B cell (primary cell): ENCODE data around the gene CCL3. TPM values are rescaled to one million over a fixed set of nuclear protein-coding genes. Genes with fewer than 3 reads are reported as not detected.
A peak's percentile ranks its signal among the peaks of the same experiment; 100 is the strongest.

Source experiments
- ATAC-seq: fragments of 200-7000 bp; cut with Tn5 transposase; one replicate; pipeline ENCODE4 v1.10.0; 2021; ENCODE audit warnings: low read depth, mild to moderate bottlenecking, moderate number of reproducible peaks, moderate library complexity
- CTCF ChIA-PET: fragments of 350-600 bp; sonication (Branson Sonifier 250); formaldehyde crosslinking; loops from one replicate; lab custom pipeline; 2021; ENCODE audit warnings: antibody characterized with exemption, inconsistent platforms; lab: Charles Lee
- POLR2A ChIA-PET: fragments of 350-600 bp; sonication (Branson Sonifier 250); formaldehyde crosslinking; loops from one replicate; lab custom pipeline; 2021; ENCODE audit warnings: antibody characterized with exemption; lab: Charles Lee
- DNase-seq: peaks from one replicate; pipeline ENCODE4 v3.0.0; 2013
- H2AFZ ChIP-seq: 2 replicates; pipeline ENCODE4 v1.6.1; 2012; ENCODE audit warnings: mild to moderate bottlenecking, low read depth, low read length; ENCODE audit not compliant: insufficient read depth, poor library complexity, severe bottlenecking
- H3K27ac ChIP-seq, 2 donors: 1 replicate in 1 of 2; 2 replicates in 1 of 2; pipeline ENCODE4 v1.5.1; 2012 to 2013; ENCODE audit warnings: low read length in 2 of 2, mild to moderate bottlenecking in 2 of 2, moderate library complexity in 1 of 2
- H3K27me3 ChIP-seq, 4 experiments: fragments of 200-600 bp in 1 of 4; sonication (generic) in 1 of 4; replicated peaks in 1 of 4; 1 replicate in 2 of 4; 2 replicates in 2 of 4; pipeline versions ENCODE4 v1.6.1 to v1.7.0; 2013 to 2016; ENCODE audit warnings: low read length in 3 of 4, mild to moderate bottlenecking in 2 of 4, mixed read lengths in 1 of 4, moderate library complexity in 1 of 4; ENCODE audit not compliant: insufficient read depth in 4 of 4, control insufficient read depth in 3 of 4; ENCODE audit errors: control extremely low read depth in 1 of 4
- H3K36me3 ChIP-seq, 2 experiments: replicated peaks in 1 of 2; 1 replicate in 1 of 2; 2 replicates in 1 of 2; pipeline versions ENCODE4 v1.6.1 to v1.7.1; 2013; ENCODE audit warnings: low read length in 1 of 2; ENCODE audit not compliant: insufficient read depth in 2 of 2, control insufficient read depth in 1 of 2; ENCODE audit errors: control extremely low read depth in 1 of 2, extremely low read depth in 1 of 2
- H3K4me1 ChIP-seq, 2 donors: fragments of 200-600 bp in 1 of 2; sonication (generic) in 1 of 2; 1 replicate in 1 of 2; 2 replicates in 1 of 2; pipeline versions ENCODE4 v1.5.1 to v1.6.1; 2013 to 2017; ENCODE audit warnings: low read length in 2 of 2; ENCODE audit not compliant: control insufficient read depth in 2 of 2, insufficient read depth in 2 of 2
- H3K4me2 ChIP-seq: replicated peaks from 2 replicates; pipeline ENCODE3; 2012; ENCODE audit warnings: mild to moderate bottlenecking, low read depth, low read length; ENCODE audit not compliant: poor library complexity, severe bottlenecking
- H3K4me3 ChIP-seq, 5 experiments: fragments of 200-600 bp in 1 of 5; sonication (generic) in 1 of 5; 1 replicate in 3 of 5; 2 replicates in 2 of 5; pipeline versions ENCODE4 v1.5.1 to v1.7.0; 2011 to 2016; ENCODE audit warnings: low read length in 4 of 5, mild to moderate bottlenecking in 4 of 5, low read depth in 2 of 5, control low read depth in 1 of 5, moderate library complexity in 1 of 5; ENCODE audit not compliant: insufficient read depth in 1 of 5; ENCODE audit errors: control extremely low read depth in 1 of 5, extremely low read depth in 1 of 5
- H3K79me2 ChIP-seq: fragments of 200-600 bp; sonication (generic); one replicate; pipeline ENCODE4 v1.6.0; 2016; ENCODE audit warnings: low read length; ENCODE audit not compliant: control insufficient read depth, insufficient read depth
- H3K9ac ChIP-seq: fragments of 200-600 bp; sonication (generic); 2 replicates; pipeline ENCODE4 v1.6.1; 2017; ENCODE audit warnings: mild to moderate bottlenecking, low read length, moderate library complexity
- H3K9me3 ChIP-seq, 3 donors: one replicate each; pipeline versions ENCODE4 v1.6.1 to v1.7.1; 2013; ENCODE audit warnings: low read length in 2 of 3; ENCODE audit not compliant: control insufficient read depth in 2 of 3, insufficient read depth in 1 of 3; ENCODE audit errors: control extremely low read depth in 1 of 3
- H4K20me1 ChIP-seq: 2 replicates; pipeline ENCODE4 v1.6.0; 2012; ENCODE audit warnings: mild to moderate bottlenecking, low read length; ENCODE audit not compliant: insufficient read depth, control insufficient read depth, poor library complexity, severe bottlenecking
- H3K27ac Mint-ChIP-seq: one replicate; pipeline ENCODE4 v1.8.0; 2021; ENCODE audit warnings: mixed read lengths
- H3K27me3 Mint-ChIP-seq: one replicate; pipeline ENCODE4 v1.8.0; 2021; ENCODE audit warnings: mixed read lengths
- H3K4me1 Mint-ChIP-seq: one replicate; pipeline ENCODE4 v1.8.0; 2021; ENCODE audit warnings: mixed read lengths
- H3K4me3 Mint-ChIP-seq: one replicate; pipeline ENCODE4 v1.8.0; 2021; ENCODE audit warnings: mixed read lengths
- H3K9me3 Mint-ChIP-seq: one replicate; pipeline ENCODE4 v1.8.0; 2022; ENCODE audit warnings: mixed read lengths; ENCODE audit not compliant: insufficient read depth
- WGBS: methylation state at CpG from one replicate; pipeline ENCODE4 v1.1.5; 2013; ENCODE audit warnings: missing lambda C conversion rate; ENCODE audit not compliant: insufficient coverage; 5-methylcytosine and 5-hydroxymethylcytosine counted together
- intact Hi-C: fragments of 100-400 bp; cut with micrococcal nuclease; formaldehyde crosslinking; loops from one replicate; pipeline ENCODE4 v1.10.0; 2022
- polyA plus RNA-seq: library from polyadenylated mRNA; depleted of rRNA; stranded (reverse); fragments of >200 nt; gene quantifications from 2 replicates; pipeline ENCODE4 v1.2.3, GENCODE V29; 2012
- total RNA-seq, 2 donors: library from RNA; stranded (reverse); fragments of 120-200 nt in 1 of 2; gene quantifications; 1 replicate in 1 of 2; 2 replicates in 1 of 2; pipeline versions ENCODE4 v1.2.3 to v1.2.4, GENCODE V29; 2013 to 2022
- TF ChIP-seq, protein P1 (sequence below): fragments of 200-600 bp; IDR thresholded peaks from one replicate; pipeline ENCODE4 v1.8.0; 2022; ENCODE audit warnings: antibody characterized with exemption, mild to moderate bottlenecking

CCL3 gene
- total and polyA plus RNA-seq, 2 donors (not counting 1 experiment from before 2014, with no cell fraction given) = 5.7 to 31.3 TPM

DNA sequence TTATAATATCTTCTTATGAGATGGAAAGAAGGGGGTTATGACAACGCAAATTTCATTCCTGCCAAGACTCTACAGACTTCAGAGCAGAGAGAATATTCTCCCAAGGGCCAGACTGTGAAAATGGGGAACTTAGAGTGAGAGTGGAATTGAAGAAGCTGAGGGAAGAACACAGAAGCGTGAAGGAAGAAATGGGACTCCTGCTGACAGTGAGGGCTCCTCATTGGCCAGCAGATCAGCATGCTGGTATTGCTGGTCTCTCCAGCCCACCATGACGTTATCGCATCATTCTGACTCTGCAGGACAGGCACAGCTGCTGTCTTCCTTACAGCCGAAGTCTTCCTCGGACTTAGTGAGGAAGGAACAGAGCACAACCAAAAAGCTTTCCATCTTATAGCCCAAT lies 38.0 kb upstream of the CCL3 start:
- DNase-seq = peak; percentile 48

More for the DNA sequence above, 38.0 kb upstream of the CCL3 start:
- Histone ChIP-seq H3K4me3 (peak overlapping the region in 4 of 5 experiments; percentile 16 to 41 (median 31)), H3K79me2 (no peaks in the 10 kb centered on the region), H3K4me1 (peaks cover 69 to 77% of the 10 kb centered on the region in 2 donors), H4K20me1 (no peaks in the 10 kb centered on the region), H3K27ac (peak overlapping the region; percentile 71 to 89), H2AFZ (no peak overlapping the region), H3K9me3 (peaks cover 0 to 29% (median 24%) of the 10 kb centered on the region in 3 donors), H3K36me3 (no peaks in the 10 kb centered on the region), H3K4me2 (peak overlapping the region; percentile 61), H3K27me3 (no peaks in the 10 kb centered on the region), H3K9ac (peak overlapping the region; percentile 48)
- intact Hi-C loops = loop anchor here (2.0 to 5.0 kb wide), 2 partner anchors 37 to 56 kb away; partner anchors contain the start of gene CCL3
- Mint-ChIP-seq H3K4me1 (peaks cover 68% of the 10 kb centered on the region), H3K9me3 (peaks cover 4% of the 10 kb centered on the region), H3K4me3 (peak overlapping the region; percentile 79), H3K27me3 (no peaks in the 10 kb centered on the region), H3K27ac (peak overlapping the region; percentile 86)
- TF ChIP-seq, protein P1, sequence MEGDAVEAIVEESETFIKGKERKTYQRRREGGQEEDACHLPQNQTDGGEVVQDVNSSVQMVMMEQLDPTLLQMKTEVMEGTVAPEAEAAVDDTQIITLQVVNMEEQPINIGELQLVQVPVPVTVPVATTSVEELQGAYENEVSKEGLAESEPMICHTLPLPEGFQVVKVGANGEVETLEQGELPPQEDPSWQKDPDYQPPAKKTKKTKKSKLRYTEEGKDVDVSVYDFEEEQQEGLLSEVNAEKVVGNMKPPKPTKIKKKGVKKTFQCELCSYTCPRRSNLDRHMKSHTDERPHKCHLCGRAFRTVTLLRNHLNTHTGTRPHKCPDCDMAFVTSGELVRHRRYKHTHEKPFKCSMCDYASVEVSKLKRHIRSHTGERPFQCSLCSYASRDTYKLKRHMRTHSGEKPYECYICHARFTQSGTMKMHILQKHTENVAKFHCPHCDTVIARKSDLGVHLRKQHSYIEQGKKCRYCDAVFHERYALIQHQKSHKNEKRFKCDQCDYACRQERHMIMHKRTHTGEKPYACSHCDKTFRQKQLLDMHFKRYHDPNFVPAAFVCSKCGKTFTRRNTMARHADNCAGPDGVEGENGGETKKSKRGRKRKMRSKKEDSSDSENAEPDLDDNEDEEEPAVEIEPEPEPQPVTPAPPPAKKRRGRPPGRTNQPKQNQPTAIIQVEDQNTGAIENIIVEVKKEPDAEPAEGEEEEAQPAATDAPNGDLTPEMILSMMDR = no peak
- ATAC-seq = peak; percentile 23
- WGBS = 55% methylated on average over 4 of the region's 6 CpGs
- CTCF ChIA-PET = interaction anchor here (1.2 to 1.6 kb wide), 3 partner anchors 8 to 55 kb away, joined by 3 to 10 read pairs (median 6); no protein-coding TSS in a partner anchor
- POLR2A ChIA-PET = no interaction called here
